ENCODE data around the gene POR.

- TF ChIP-seq, protein P1, sequence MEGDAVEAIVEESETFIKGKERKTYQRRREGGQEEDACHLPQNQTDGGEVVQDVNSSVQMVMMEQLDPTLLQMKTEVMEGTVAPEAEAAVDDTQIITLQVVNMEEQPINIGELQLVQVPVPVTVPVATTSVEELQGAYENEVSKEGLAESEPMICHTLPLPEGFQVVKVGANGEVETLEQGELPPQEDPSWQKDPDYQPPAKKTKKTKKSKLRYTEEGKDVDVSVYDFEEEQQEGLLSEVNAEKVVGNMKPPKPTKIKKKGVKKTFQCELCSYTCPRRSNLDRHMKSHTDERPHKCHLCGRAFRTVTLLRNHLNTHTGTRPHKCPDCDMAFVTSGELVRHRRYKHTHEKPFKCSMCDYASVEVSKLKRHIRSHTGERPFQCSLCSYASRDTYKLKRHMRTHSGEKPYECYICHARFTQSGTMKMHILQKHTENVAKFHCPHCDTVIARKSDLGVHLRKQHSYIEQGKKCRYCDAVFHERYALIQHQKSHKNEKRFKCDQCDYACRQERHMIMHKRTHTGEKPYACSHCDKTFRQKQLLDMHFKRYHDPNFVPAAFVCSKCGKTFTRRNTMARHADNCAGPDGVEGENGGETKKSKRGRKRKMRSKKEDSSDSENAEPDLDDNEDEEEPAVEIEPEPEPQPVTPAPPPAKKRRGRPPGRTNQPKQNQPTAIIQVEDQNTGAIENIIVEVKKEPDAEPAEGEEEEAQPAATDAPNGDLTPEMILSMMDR (IDR thresholded peaks at IDR 0.05 in 8 of 11, conservative IDR thresholded peaks at IDR 0.05 in 3 of 11), result no peak
- TF ChIP-seq POLR2A (IDR thresholded peaks at IDR 0.05), result no peak
Measured at GRCh38 chr7:75963381-75963995, 48.5 kb downstream of the POR start.
